Astrocyte of the spinal cord (primary cell): Measurements from ENCODE around the gene RPUSD1.

Experiments used
- DNase-seq: peaks from one replicate; pipeline ENCODE4 v3.0.0; 2011; ENCODE audit warnings: low read depth, low spot score
- H3K4me3 ChIP-seq: 2 replicates; pipeline ENCODE4 v1.5.1; 2011; ENCODE audit warnings: low read depth, mild to moderate bottlenecking, low read length, moderate library complexity
- in situ Hi-C: cut with HindIII; loops from 2 replicates; pipeline ENCODE4 v1.10.0; 2017; ENCODE audit warnings: low sequenced_read_pairs
- TF ChIP-seq, protein P1 (sequence below): IDR thresholded peaks from 2 replicates; pipeline ENCODE4 v1.5.1; 2012; ENCODE audit warnings: low read depth, mild to moderate bottlenecking, low read length, inconsistent platforms

Gene RPUSD1

DNA sequence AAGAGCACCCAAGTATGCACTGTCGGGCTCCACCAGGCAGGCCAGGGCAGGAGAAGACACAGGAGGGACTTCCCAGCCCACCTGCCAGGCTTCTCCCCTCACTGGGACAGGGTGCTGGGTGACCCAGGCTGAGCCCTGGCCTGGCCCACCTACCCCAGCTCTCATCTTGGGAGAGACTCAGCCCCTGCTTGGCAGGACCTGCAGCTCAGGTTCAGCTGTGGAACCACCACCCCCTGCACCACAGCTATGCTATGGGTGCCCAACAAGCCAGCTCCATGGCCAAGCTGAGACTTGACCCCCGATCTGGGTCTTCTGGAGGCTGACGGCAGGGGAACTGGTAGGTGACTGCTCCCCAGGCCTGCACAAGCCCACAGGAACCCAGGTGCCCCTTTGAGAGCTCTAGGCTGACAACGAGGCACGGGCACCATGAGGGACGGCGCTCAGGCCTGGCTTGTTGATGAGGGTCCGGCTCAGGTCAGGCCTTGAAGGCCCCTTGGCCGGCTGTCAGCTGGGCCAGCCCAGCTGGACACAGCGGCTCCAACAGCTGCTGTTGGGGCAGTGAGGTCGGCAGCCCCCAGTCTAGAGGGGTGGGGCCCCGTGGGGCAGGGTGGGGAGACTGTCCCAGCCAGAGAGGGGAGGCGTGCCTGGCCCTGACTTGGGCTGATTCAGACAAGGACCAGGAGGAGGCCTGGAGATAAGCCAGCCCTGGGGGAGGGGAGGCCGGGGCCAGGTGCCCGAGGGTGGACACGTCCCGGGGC, 4.6 kb downstream of the RPUSD1 start:
- H3K4me3 ChIP-seq = no peak overlapping the region
- TF ChIP-seq, protein P1, sequence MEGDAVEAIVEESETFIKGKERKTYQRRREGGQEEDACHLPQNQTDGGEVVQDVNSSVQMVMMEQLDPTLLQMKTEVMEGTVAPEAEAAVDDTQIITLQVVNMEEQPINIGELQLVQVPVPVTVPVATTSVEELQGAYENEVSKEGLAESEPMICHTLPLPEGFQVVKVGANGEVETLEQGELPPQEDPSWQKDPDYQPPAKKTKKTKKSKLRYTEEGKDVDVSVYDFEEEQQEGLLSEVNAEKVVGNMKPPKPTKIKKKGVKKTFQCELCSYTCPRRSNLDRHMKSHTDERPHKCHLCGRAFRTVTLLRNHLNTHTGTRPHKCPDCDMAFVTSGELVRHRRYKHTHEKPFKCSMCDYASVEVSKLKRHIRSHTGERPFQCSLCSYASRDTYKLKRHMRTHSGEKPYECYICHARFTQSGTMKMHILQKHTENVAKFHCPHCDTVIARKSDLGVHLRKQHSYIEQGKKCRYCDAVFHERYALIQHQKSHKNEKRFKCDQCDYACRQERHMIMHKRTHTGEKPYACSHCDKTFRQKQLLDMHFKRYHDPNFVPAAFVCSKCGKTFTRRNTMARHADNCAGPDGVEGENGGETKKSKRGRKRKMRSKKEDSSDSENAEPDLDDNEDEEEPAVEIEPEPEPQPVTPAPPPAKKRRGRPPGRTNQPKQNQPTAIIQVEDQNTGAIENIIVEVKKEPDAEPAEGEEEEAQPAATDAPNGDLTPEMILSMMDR = no peak
- in situ Hi-C loops = no loop called here
- no peak for DNase-seq

DNA sequence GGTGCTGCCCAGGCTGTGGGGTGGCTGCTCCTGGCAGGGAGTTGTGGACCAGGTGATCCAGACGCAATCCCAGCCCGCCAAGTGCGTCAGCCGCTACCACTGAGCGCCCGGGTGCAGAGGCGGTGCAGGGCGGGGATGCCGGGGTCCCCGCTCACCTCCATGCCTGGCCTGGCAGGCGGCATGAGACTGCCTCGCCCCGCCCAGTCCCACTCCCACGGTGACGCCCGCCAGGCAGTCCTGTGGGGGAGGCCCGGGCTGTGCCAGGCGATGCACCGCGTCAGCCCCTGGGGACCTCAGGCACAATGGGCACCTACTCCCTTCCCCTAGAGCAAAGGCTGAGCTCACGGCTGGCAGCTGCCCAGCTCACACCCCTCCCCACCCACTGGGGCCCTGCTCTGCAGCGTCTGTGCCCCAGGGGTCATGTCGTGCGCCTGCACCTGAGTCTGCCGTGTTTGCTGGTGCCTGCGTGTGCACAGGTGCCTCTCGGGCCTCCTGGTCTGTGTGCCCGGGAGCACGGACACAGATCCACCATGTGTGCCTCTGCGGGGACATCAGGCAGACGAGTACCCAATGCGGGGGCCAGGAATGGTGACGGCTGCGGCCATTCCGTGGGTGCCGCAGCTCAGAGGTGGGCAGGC, 5.3 kb downstream of the RPUSD1 start:
- TF ChIP-seq, protein P1 = no peak
- in situ Hi-C loops = no loop called here
- DNase-seq = no peak
- no peak overlapping the region for H3K4me3 ChIP-seq

DNA sequence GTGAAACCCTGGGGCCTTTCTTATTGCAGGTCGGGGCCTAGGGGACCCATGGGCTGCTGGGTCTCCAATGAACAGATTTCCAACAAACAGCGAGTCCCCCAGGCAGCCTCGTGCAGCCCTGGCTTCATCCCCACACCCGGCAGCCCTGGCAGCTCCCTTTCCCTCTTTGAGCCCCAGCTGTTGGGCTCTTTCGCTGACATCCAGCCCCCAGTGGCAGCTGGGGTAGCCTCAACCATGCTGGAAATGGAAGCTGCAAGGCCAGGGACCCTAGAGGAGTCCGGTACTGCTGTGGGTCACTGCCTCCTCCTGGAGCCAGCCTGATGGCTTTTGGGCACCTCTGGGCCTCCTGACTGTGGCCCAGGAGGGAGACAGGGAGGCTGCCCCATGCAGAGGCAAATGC, 5.9 kb downstream of the RPUSD1 start:
- in situ Hi-C loops = no loop called here
- H3K4me3 ChIP-seq = no peak overlapping the region
- TF ChIP-seq, protein P1 = no peak
- DNase-seq = no peak

DNA sequence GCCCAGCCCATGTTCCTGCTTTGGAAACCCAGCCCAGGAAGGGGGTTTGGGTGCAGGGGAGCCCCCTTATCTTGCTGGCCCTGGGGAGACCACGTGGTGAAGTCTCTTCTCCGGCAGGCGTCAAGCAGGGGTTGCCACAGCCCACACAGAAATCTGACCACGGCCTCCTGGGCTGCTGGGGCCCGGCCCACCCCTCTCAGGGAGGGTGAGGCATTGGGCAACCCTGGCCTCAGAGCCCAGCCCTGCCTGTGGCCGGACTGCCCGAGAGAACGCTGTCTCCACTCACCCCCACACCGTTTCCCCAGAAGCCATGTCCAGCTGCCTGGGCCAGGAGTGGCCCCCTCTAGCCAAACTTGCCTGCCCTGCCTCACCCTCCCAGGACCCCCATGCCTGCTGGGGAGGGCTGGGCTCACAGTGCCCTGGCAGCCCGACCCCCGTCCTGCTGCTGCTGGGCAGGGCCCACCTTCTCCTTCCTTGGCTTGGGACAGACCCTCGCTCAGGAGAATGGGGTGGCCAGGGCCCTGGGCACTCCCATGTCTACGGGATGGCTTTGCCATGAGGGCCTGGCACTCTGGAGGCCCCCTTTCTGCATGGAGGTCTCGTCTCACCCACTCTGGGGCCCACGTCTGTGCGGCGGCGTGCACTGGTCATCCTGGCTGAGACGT, 6.7 kb downstream of the RPUSD1 start:
- in situ Hi-C loops = no loop called here
- TF ChIP-seq, protein P1 = no peak
- no peak for DNase-seq
- no peak overlapping the region for H3K4me3 ChIP-seq

DNA sequence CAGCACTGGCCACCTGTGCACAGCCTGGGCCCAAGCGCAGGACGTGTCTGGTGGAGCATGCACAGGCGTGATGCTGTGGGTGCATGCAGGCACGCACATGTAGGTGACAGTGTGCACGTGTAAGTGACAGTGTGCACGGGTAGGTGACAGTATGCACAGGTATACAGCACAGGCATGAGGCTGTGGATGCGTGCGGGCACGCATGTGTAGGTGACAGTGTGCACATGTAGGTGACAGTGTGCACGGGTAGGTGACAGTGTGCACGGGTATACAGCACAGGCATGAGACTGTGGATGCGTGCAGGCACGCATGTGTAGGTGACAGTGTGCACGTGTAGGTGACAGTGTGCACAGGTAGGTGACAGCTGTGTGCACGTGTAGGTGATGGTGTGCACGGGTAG, 7.9 kb downstream of the RPUSD1 start:
- in situ Hi-C loops = no loop called here
- TF ChIP-seq, protein P1 = no peak
- H3K4me3 ChIP-seq = no peak overlapping the region
- DNase-seq = no peak

DNA sequence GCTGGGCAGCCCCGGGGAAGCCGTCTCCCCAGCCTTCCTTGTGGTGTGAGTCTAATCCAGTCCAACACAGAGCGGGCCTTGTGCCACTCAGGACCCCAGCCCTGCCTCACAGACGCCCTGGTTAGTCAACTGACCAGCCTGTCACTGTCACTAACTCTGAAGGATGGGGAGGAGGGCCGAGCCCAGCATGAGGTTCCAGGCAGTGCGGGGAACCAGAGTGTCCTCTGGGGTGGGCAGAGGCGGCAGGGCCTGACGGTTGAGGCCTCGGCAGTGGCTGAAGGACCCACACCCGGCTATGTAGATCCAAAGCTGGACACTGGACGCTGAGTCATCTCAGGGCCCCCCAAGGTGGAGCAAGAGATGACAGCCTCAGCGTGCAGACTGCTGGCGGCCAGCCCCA, 8.6 kb downstream of the RPUSD1 start:
- H3K4me3 ChIP-seq = no peak overlapping the region
- TF ChIP-seq, protein P1 = no peak
- no peak for DNase-seq
- in situ Hi-C loops = no loop called here
